Activated CD4-positive, alpha-beta memory T cell treated with anti-CD3 and anti-CD28 coated beads, Interleukin-2, amount 10 ng/mL, durations not matched to agents 7 days and 5 days (primary cell): ENCODE data around the gene CYBC1. TPM values are rescaled to one million over a fixed set of nuclear protein-coding genes. Genes with fewer than 3 reads are reported as not detected.

ENCODE experiments used
- CTCF ChIA-PET: fragments of 350-600 bp; sonication (Branson Sonifier 250); formaldehyde crosslinking; loops from one replicate; lab custom pipeline; 2021; ENCODE audit warnings: antibody characterized with exemption, inconsistent platforms; lab: Charles Lee
- POLR2A ChIA-PET: fragments of 350-600 bp; sonication (Branson Sonifier 250); formaldehyde crosslinking; loops from one replicate; lab custom pipeline; 2021; ENCODE audit warnings: antibody characterized with exemption; lab: Charles Lee
- DNase-seq: peaks from one replicate; pipeline ENCODE4 v3.0.0-alpha.2; 2020
- H3K27ac Mint-ChIP-seq: one replicate; pipeline ENCODE4 v1.8.0; 2021; ENCODE audit warnings: mild to moderate bottlenecking, mixed read lengths
- H3K27me3 Mint-ChIP-seq: one replicate; pipeline ENCODE4 v1.8.0; 2021; ENCODE audit warnings: mixed read lengths
- H3K36me3 Mint-ChIP-seq: one replicate; pipeline ENCODE4 v1.8.0; 2021; ENCODE audit warnings: low read depth, mixed read lengths
- H3K4me1 Mint-ChIP-seq: one replicate; pipeline ENCODE4 v1.8.0; 2021; ENCODE audit warnings: mixed read lengths
- H3K4me3 Mint-ChIP-seq: one replicate; pipeline ENCODE4 v1.8.0; 2021; ENCODE audit warnings: mild to moderate bottlenecking, mixed read lengths
- H3K9me3 Mint-ChIP-seq: one replicate; pipeline ENCODE4 v1.8.0; 2021; ENCODE audit warnings: mixed read lengths
- total RNA-seq, 2 experiments: library from RNA; stranded (reverse); gene quantifications; one replicate each; pipeline ENCODE4 v1.2.3, GENCODE V29; 2021

The CYBC1 gene
- 100 to 1,000 TPM; 308 to 313 TPM for total RNA-seq

GRCh38 chr17:82450357-82451106 lies at the start of gene CYBC1:
TSS of gene CYBC1 (minus strand) at chr17:82450752. CDS start at chr17:82449254, 1,498 bp downstream.
- ChIA-PET POLR2A (interaction anchor here (0.7 to 3.3 kb wide), 11 partner anchors 8 to 148 kb away, joined by 3 to 68 read pairs (median 11); partner anchors contain the start of genes FOXK2, HEXD and NARF), CTCF (no interaction called here)
- Mint-ChIP-seq H3K36me3 (peaks cover 57% of the 10 kb centered on the region), H3K4me3 (peak within 1 kb of the TSS; percentile 96), H3K27ac (peak within 1 kb of the TSS; percentile 99), H3K9me3 (peaks cover 3% of the 10 kb centered on the region), H3K27me3 (no peaks in the 10 kb centered on the region), H3K4me1 (peaks cover 49% of the 10 kb centered on the region)
- peak; percentile 96 for DNase-seq

- H3K27ac Mint-ChIP-seq = peak overlapping the region; percentile 83
- H3K4me1 Mint-ChIP-seq = peaks cover 45% of the 10 kb centered on the region
- H3K27me3 Mint-ChIP-seq = no peaks in the 10 kb centered on the region
- H3K36me3 Mint-ChIP-seq = no peaks in the 10 kb centered on the region
- POLR2A ChIA-PET = interaction anchor here (0.6 to 2.5 kb wide), 11 partner anchors 9 to 60 kb away, joined by 3 to 11 read pairs (median 4); partner anchors contain the start of genes FOXK2 and NARF
- CTCF ChIA-PET = interaction anchor here (1.6 kb wide), 1 partner anchor 140 kb away, joined by 5 read pairs; no protein-coding TSS in a partner anchor
- no peaks in the 10 kb centered on the region for H3K9me3 Mint-ChIP-seq
- H3K4me3 Mint-ChIP-seq = peak overlapping the region; percentile 80
- DNase-seq = peak; percentile 48
Measured at GRCh38 chr17:82497483-82498405, 47.2 kb upstream of the CYBC1 start.

GRCh38 chr17:82496529-82497434 lies 46.2 kb upstream of the CYBC1 start:
- peak; percentile 92 for DNase-seq
- Mint-ChIP-seq H3K4me3 (peak overlapping the region; percentile 59), H3K36me3 (no peaks in the 10 kb centered on the region), H3K27ac (peak overlapping the region; percentile 65), H3K9me3 (no peaks in the 10 kb centered on the region), H3K27me3 (no peaks in the 10 kb centered on the region), H3K4me1 (peaks cover 46% of the 10 kb centered on the region)
- ChIA-PET POLR2A (interaction anchor here (0.7 to 5.3 kb wide), 13 partner anchors 10 to 813 kb away, joined by 3 to 34 read pairs (median 4); partner anchors contain the start of genes ARL16, FOXK2, HGS and NARF), CTCF (interaction anchor here (1.6 kb wide), 1 partner anchor 139 kb away, joined by 5 read pairs; no protein-coding TSS in a partner anchor)

DNA sequence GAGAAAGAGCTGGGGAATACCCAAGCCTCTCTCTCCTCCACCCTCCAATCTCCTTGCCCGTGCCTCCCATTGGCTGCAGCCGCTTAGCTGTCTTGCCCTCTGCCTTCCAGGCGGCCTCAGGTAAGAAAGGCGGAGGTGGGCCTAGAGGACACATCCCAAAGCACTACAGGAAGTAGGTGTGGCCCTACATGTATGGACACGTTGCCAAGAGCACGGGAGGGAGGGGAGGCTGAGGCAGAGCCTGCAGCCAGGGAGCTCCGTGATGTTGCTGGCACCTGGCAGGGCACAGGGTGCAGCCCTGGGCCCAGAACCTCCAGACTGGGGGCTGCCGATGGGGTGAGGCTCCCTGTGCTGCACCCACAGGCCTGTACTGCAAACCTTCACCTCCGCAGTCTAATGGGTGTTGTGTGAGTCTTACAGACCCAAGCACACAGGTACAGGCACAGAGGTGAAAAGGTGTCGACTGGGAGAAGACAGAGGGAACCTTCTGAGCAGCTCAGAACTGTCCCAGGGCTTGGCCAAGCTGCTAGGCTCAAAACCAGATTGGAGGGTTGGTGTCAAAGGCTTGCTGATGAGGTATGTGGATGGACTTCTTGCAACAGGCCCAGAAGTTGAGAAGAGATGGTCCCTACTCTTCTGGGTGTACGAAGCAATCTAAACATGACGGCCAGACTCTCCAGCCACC lies 45.4 kb upstream of the CYBC1 start:
- no peak for DNase-seq
- Mint-ChIP-seq H3K4me1 (peaks cover 48% of the 10 kb centered on the region), H3K4me3 (peak overlapping the region; percentile 59), H3K36me3 (no peaks in the 10 kb centered on the region), H3K27me3 (no peaks in the 10 kb centered on the region), H3K27ac (peak overlapping the region; percentile 65), H3K9me3 (no peaks in the 10 kb centered on the region)
- ChIA-PET POLR2A (interaction anchor here (0.9 to 5.3 kb wide), 12 partner anchors 8 to 812 kb away, joined by 3 to 34 read pairs (median 4); partner anchors contain the start of genes ARL16, FOXK2, HGS and NARF), CTCF (interaction anchor here (0.9 to 1.6 kb wide), 4 partner anchors 23 to 138 kb away, joined by 3 to 5 read pairs (median 4); partner anchors contain the start of gene FOXK2)

- Mint-ChIP-seq H3K4me1 (peaks cover 48% of the 10 kb centered on the region), H3K27me3 (no peaks in the 10 kb centered on the region), H3K27ac (peak overlapping the region; percentile 80), H3K4me3 (peak overlapping the region; percentile 58), H3K9me3 (no peaks in the 10 kb centered on the region), H3K36me3 (peaks cover 4% of the 10 kb centered on the region)
- POLR2A ChIA-PET = interaction anchor here (1.3 to 5.3 kb wide), 6 partner anchors 9 to 265 kb away, joined by 4 to 34 read pairs (median 5); partner anchors contain the start of genes FOXK2, NARF and SLC16A3
- CTCF ChIA-PET = interaction anchor here (0.7 to 1.8 kb wide), 7 partner anchors 20 to 75 kb away, joined by 3 to 7 read pairs (median 4); partner anchors contain the start of gene FOXK2
- peak; percentile 93 for DNase-seq
Measured at GRCh38 chr17:82494236-82495055, 43.9 kb upstream of the CYBC1 start.

- CTCF ChIA-PET = interaction anchor here (0.6 kb wide), 2 partner anchors 74 to 1460 kb away, joined by 3 read pairs; no protein-coding TSS in a partner anchor
- H3K4me1 Mint-ChIP-seq = peaks cover 44% of the 10 kb centered on the region
- H3K36me3 Mint-ChIP-seq = peaks cover 15% of the 10 kb centered on the region
- H3K27ac Mint-ChIP-seq = no peak overlapping the region
- H3K4me3 Mint-ChIP-seq = no peak overlapping the region
- DNase-seq = no peak
- H3K27me3 Mint-ChIP-seq = no peaks in the 10 kb centered on the region
- POLR2A ChIA-PET = interaction anchor here (0.7 to 5.3 kb wide), 4 partner anchors 8 to 74 kb away, joined by 3 to 34 read pairs (median 4); partner anchors contain the start of gene FOXK2
- H3K9me3 Mint-ChIP-seq = no peaks in the 10 kb centered on the region
Measured at GRCh38 chr17:82493226-82493781, 42.8 kb upstream of the CYBC1 start.

- Mint-ChIP-seq H3K4me3 (no peak overlapping the region), H3K27me3 (no peaks in the 10 kb centered on the region), H3K4me1 (peaks cover 41% of the 10 kb centered on the region), H3K27ac (peak overlapping the region; percentile 29), H3K9me3 (no peaks in the 10 kb centered on the region), H3K36me3 (peaks cover 20% of the 10 kb centered on the region)
- ChIA-PET POLR2A (interaction anchor here (0.9 to 5.3 kb wide), 3 partner anchors 28 to 44 kb away, joined by 4 to 34 read pairs (median 5); partner anchors contain the start of genes FOXK2 and NARF), CTCF (interaction anchor here (0.6 kb wide), 1 partner anchor 74 kb away, joined by 3 read pairs; no protein-coding TSS in a partner anchor)
- no peak for DNase-seq
Measured at GRCh38 chr17:82492643-82493225, 42.2 kb upstream of the CYBC1 start.

GRCh38 chr17:82491533-82491932 lies 41.0 kb upstream of the CYBC1 start:
- Mint-ChIP-seq H3K4me1 (peaks cover 45% of the 10 kb centered on the region), H3K9me3 (no peaks in the 10 kb centered on the region), H3K4me3 (no peak overlapping the region), H3K27ac (no peak overlapping the region), H3K36me3 (peaks cover 28% of the 10 kb centered on the region), H3K27me3 (no peaks in the 10 kb centered on the region)
- CTCF ChIA-PET = no interaction called here
- no peak for DNase-seq
- POLR2A ChIA-PET = interaction anchor here (1.0 to 5.3 kb wide), 2 partner anchors 15 to 29 kb away, joined by 3 to 34 read pairs; partner anchors contain the start of gene FOXK2

DNA sequence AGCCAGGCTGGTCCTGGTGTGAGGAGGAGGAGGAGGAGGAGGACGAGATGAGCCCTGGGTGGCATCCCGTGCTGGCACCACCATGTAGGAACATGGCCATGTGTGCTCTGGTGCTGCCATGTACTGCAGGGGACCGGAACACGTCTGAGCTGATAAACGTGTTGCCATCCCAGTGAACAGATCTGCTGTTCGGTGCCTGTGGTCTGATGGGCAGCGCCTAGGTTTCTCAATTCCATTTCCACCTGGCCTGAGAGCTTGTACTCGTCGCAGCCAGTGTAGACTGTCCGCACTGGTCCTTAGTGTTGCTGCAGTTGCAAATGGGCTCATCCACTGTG lies 40.6 kb upstream of the CYBC1 start:
- ChIA-PET CTCF (no interaction called here), POLR2A (interaction anchor here (1.0 kb wide), 1 partner anchor 15 kb away, joined by 3 read pairs; no protein-coding TSS in a partner anchor)
- Mint-ChIP-seq H3K4me3 (no peak overlapping the region), H3K9me3 (no peaks in the 10 kb centered on the region), H3K27ac (no peak overlapping the region), H3K27me3 (no peaks in the 10 kb centered on the region), H3K36me3 (peaks cover 32% of the 10 kb centered on the region), H3K4me1 (peaks cover 46% of the 10 kb centered on the region)
- DNase-seq = no peak
